Liver (tissue), 9 donors: ENCODE results near the gene SORCS2. TPM values are rescaled to one million over a fixed set of nuclear protein-coding genes. Genes with fewer than 3 reads are reported as not detected.

ENCODE experiments used
- DNase-seq: peaks from one replicate; pipeline ENCODE4 v3.0.0-alpha.2; 2017; ENCODE audit warnings: low spot score
- H3K27ac ChIP-seq, 2 donors: one replicate each; pipeline ENCODE4 v1.7.0; 2013; ENCODE audit warnings: inconsistent platforms in 2 of 2, low read length in 2 of 2, control low read depth in 1 of 2, low read depth in 1 of 2, mild to moderate bottlenecking in 1 of 2
- H3K27me3 ChIP-seq, 4 donors: one replicate each; pipeline versions ENCODE4 v1.6.1 to v1.7.0; 2013; ENCODE audit warnings: low read length in 3 of 4, inconsistent platforms in 1 of 4, mild to moderate bottlenecking in 1 of 4, moderate library complexity in 1 of 4; ENCODE audit not compliant: control insufficient read depth in 4 of 4, insufficient read depth in 4 of 4
- H3K36me3 ChIP-seq, 4 donors: one replicate each; pipeline versions ENCODE4 v1.6.1 to v1.7.0; 2013; ENCODE audit warnings: low read length in 3 of 4, mild to moderate bottlenecking in 3 of 4, low read depth in 1 of 4, moderate library complexity in 1 of 4; ENCODE audit not compliant: control insufficient read depth in 4 of 4, insufficient read depth in 3 of 4
- H3K4me1 ChIP-seq, 4 donors: one replicate each; pipeline versions ENCODE4 v1.6.1 to v1.7.0; 2013; ENCODE audit warnings: low read length in 3 of 4, mild to moderate bottlenecking in 3 of 4, moderate library complexity in 1 of 4; ENCODE audit not compliant: control insufficient read depth in 4 of 4, insufficient read depth in 4 of 4
- H3K4me3 ChIP-seq, 3 donors: one replicate each; pipeline versions ENCODE4 v1.6.1 to v1.7.0; 2013; ENCODE audit warnings: low read length in 3 of 3, control low read depth in 1 of 3, low read depth in 1 of 3, mild to moderate bottlenecking in 1 of 3
- H3K9ac ChIP-seq, 2 donors: one replicate each; pipeline ENCODE4 v1.7.0; 2013; ENCODE audit warnings: low read length in 2 of 2, mild to moderate bottlenecking in 2 of 2, moderate library complexity in 2 of 2, control low read depth in 1 of 2, low read depth in 1 of 2
- H3K9me3 ChIP-seq, 4 donors: one replicate each; pipeline versions ENCODE4 v1.6.1 to v1.7.0; 2013; ENCODE audit warnings: low read length in 3 of 4; ENCODE audit not compliant: control insufficient read depth in 4 of 4
- EGR1 ChIP-seq, 2 donors: IDR thresholded peaks; 2 replicates each; pipeline ENCODE4 v1.6.1; 2016 to 2018; ENCODE audit warnings: antibody characterized with exemption in 2 of 2, low read depth in 2 of 2
- FOXA1 ChIP-seq: IDR thresholded peaks from 2 replicates; pipeline ENCODE4 v1.6.1; 2016; ENCODE audit warnings: antibody characterized with exemption
- FOXA2 ChIP-seq: IDR thresholded peaks from 2 replicates; pipeline ENCODE4 v1.6.1; 2016; ENCODE audit warnings: antibody characterized with exemption
- HNF4A ChIP-seq, 2 donors: conservative IDR thresholded peaks; 2 replicates each; pipeline ENCODE4 v1.6.1; 2016; ENCODE audit warnings: antibody characterized with exemption in 2 of 2, mild to moderate bottlenecking in 2 of 2
- HNF4G ChIP-seq: IDR thresholded peaks from 2 replicates; pipeline ENCODE4 v1.6.1; 2016; ENCODE audit warnings: antibody characterized with exemption
- JUND ChIP-seq, 2 donors: IDR thresholded peaks; 2 replicates each; pipeline ENCODE4 v1.6.1; 2016; ENCODE audit warnings: antibody characterized with exemption in 2 of 2
- NR2F2 ChIP-seq: IDR thresholded peaks from 2 replicates; pipeline ENCODE4 v1.6.1; 2016; ENCODE audit warnings: antibody characterized with exemption
- RAD21 ChIP-seq, 2 donors: IDR thresholded peaks; 2 replicates each; pipeline ENCODE4 v1.6.1; 2016; ENCODE audit warnings: antibody characterized with exemption in 2 of 2, mild to moderate bottlenecking in 2 of 2
- RXRA ChIP-seq, 2 donors: IDR thresholded peaks; 2 replicates each; pipeline ENCODE4 v1.6.1; 2017 to 2018; ENCODE audit warnings: antibody characterized with exemption in 2 of 2, mild to moderate bottlenecking in 1 of 2
- SP1 ChIP-seq: IDR thresholded peaks from 2 replicates; pipeline ENCODE4 v1.6.1; 2018; ENCODE audit warnings: antibody characterized with exemption, mild to moderate bottlenecking
- TAF1 ChIP-seq: conservative IDR thresholded peaks from 2 replicates; pipeline ENCODE4 v1.6.1; 2016; ENCODE audit warnings: antibody characterized with exemption, mild to moderate bottlenecking
- YY1 ChIP-seq: IDR thresholded peaks from 2 replicates; pipeline ENCODE4 v1.6.1; 2016; ENCODE audit warnings: antibody characterized with exemption, mild to moderate bottlenecking
- WGBS: extraction: QIAGEN DNeasy Blood & Tissue Kit; methylation state at CpG from one replicate; pipeline ENCODE4 v1.1.7; 2013; 5-methylcytosine and 5-hydroxymethylcytosine counted together
- polyA plus RNA-seq, 2 donors: library from polyadenylated mRNA; stranded (reverse) in 1 of 2; unstranded in 1 of 2; fragments of 200-250 nt in 1 of 2; fragments of >200 nt in 1 of 2; fragmentation: Nextera tagmentation in 1 of 2; extraction: Ambion mirVana in 1 of 2; gene quantifications; one replicate each; pipeline versions ENCODE4 v1.2.1 to v1.2.3, GENCODE V29; 2013 to 2015
- total RNA-seq, 2 donors: library from RNA; depleted of rRNA; stranded (reverse); fragments of >200 nt; gene quantifications; one replicate each; pipeline ENCODE4 v1.2.3, GENCODE V29; 2014
- TF ChIP-seq, protein P1 (sequence below): IDR thresholded peaks from 2 replicates; pipeline ENCODE4 v1.6.1; 2016; ENCODE audit warnings: antibody characterized with exemption
- TF ChIP-seq, protein P2 (sequence below): fragments of 150-350 bp; IDR thresholded peaks from 2 replicates; pipeline ENCODE4 v1.5.1; 2017; ENCODE audit warnings: improper control_type of control experiment, low read depth, low read length; ENCODE audit not compliant: missing input control
- TF ChIP-seq, protein P3 (sequence below): IDR thresholded peaks from 2 replicates; pipeline ENCODE4 v1.6.1; 2016; ENCODE audit warnings: antibody characterized with exemption
- TF ChIP-seq, protein P4 (sequence below): IDR thresholded peaks from 2 replicates; pipeline ENCODE4 v1.6.1; 2016; ENCODE audit warnings: antibody characterized with exemption, mild to moderate bottlenecking
- TF ChIP-seq, protein P5 (sequence below): IDR thresholded peaks from 2 replicates; pipeline ENCODE4 v1.6.1; 2016; ENCODE audit warnings: antibody characterized with exemption
- donor health status: healthy.
- donor health status: healthy.
- donor health status: healthy.
- donor health status: healthy.
- donor health status: healthy.

SORCS2 gene
- total and polyA plus RNA-seq, 4 donors: 0.10 to 1.4 (median 0.92) TPM

DNA sequence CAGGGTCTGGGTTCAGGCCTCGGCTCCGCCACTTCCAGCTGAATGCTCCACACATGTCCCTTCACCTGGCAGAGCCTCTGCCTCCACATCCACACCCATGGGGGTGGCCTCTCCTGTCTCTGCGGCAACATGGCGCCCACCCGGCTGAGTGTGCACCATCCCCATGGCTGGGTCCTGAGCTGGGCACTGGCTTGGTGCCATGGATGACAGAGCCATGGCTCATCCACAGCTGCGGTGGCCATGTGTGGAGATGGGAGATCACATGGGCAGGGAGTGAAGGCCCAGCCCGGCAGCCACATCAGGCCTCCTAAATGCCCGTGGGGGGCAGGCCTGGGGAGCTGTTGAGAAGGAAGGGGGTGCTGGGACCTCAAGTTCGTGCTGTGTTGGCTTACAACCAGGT, 533.6 kb downstream of the SORCS2 start:
- TF ChIP-seq YY1 (no peak), RAD21 (IDR thresholded peaks at IDR 0.05) (no peak), JUND (IDR thresholded peaks at IDR 0.05) (no peak), SP1 (no peak), FOXA1 (no peak), EGR1 (IDR thresholded peaks at IDR 0.05; ENCODE audit: low read depth in 2 of 2) (no peak)
- TF ChIP-seq, protein P1, sequence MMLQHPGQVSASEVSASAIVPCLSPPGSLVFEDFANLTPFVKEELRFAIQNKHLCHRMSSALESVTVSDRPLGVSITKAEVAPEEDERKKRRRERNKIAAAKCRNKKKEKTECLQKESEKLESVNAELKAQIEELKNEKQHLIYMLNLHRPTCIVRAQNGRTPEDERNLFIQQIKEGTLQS: no peak
- TF ChIP-seq, protein P2, sequence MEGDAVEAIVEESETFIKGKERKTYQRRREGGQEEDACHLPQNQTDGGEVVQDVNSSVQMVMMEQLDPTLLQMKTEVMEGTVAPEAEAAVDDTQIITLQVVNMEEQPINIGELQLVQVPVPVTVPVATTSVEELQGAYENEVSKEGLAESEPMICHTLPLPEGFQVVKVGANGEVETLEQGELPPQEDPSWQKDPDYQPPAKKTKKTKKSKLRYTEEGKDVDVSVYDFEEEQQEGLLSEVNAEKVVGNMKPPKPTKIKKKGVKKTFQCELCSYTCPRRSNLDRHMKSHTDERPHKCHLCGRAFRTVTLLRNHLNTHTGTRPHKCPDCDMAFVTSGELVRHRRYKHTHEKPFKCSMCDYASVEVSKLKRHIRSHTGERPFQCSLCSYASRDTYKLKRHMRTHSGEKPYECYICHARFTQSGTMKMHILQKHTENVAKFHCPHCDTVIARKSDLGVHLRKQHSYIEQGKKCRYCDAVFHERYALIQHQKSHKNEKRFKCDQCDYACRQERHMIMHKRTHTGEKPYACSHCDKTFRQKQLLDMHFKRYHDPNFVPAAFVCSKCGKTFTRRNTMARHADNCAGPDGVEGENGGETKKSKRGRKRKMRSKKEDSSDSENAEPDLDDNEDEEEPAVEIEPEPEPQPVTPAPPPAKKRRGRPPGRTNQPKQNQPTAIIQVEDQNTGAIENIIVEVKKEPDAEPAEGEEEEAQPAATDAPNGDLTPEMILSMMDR: no peak
- TF ChIP-seq, protein P3, sequence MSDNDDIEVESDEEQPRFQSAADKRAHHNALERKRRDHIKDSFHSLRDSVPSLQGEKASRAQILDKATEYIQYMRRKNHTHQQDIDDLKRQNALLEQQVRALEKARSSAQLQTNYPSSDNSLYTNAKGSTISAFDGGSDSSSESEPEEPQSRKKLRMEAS: no peak
- DNase-seq: no peak
- WGBS: 92% methylated on average over 9 of the region's 9 CpGs

DNA sequence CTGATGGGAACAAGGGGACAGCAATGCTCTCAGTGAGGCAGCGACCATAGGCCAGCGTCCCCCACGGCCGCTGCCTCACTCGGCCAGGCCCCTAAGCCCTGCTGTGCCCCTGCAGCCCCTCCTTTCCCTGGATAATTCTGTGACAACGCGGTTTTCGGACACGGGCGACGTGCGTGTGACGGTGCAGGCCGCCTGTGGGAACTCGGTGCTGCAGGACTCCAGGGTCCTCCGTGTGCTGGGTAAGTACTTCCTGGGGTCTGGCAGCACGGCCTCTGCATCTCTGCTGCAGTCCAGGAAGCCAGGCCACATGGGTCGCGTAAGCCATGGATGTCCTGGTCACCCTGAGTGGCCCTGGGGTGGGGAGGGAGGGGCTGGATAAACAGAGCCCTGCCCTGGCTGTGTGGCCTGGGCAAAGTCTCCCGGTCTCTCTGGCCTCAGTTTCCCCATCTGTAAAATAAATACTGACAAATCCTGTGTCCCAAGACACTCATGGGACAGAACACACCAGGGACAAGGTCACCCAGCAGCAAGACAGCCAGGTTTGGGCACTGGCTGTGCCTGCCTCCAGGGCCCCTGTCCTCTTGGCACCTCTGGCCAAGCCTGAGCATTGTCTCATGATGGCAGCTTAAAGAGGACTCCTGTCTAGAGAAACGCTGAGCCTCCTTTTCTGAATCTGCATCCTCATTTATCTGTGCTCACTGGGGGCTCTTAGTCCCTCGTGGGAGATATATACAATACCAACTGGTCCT, 534.5 kb downstream of the SORCS2 start:
- no peaks in the 10 kb centered on the region for H3K9me3 ChIP-seq

More for the DNA sequence above, 533.6 kb downstream of the SORCS2 start:
- no peak overlapping the region for H3K4me3 ChIP-seq
- no peaks in the 10 kb centered on the region for H3K4me1 ChIP-seq
- no peaks in the 10 kb centered on the region for H3K27me3 ChIP-seq
- no peaks in the 10 kb centered on the region for H3K9me3 ChIP-seq
- H3K27ac ChIP-seq: no peak overlapping the region
- no peaks in the 10 kb centered on the region for H3K36me3 ChIP-seq
- H3K9ac ChIP-seq: no peak overlapping the region

DNA sequence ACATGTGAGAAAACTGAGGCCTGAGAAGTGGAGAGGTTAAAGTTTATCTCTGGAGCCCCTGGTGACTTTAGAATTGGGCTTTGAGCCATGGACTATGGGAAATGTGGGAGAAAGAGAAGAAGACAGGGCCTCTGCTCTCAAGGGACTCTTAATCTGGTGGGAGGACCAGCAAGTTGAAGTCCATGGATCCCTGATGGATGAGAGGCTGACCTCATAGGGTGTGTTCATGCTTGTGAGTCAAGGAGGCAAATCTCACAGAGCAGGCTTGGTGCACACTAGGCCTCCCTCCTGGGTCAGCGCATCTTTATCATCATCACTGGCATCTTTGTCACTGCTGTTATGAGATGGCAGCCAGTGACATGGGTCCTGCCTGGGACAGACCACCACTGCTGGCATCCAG, 535.4 kb downstream of the SORCS2 start:
- Histone ChIP-seq H3K27ac (no peak overlapping the region), H3K36me3 (no peaks in the 10 kb centered on the region), H3K4me3 (no peak overlapping the region), H3K9me3 (no peaks in the 10 kb centered on the region), H3K27me3 (no peaks in the 10 kb centered on the region), H3K4me1 (no peaks in the 10 kb centered on the region), H3K9ac (no peak overlapping the region)
- no peak for DNase-seq
- 100% methylated on average over 1 of the region's 1 CpG for WGBS
- TF ChIP-seq RAD21 (IDR thresholded peaks at IDR 0.05) (no peak), YY1 (no peak), RXRA (IDR thresholded peaks at IDR 0.05) (no peak), NR2F2 (no peak), EGR1 (IDR thresholded peaks at IDR 0.05; ENCODE audit: low read depth in 2 of 2) (no peak), FOXA2 (no peak), SP1 (no peak), JUND (IDR thresholded peaks at IDR 0.05) (no peak), TAF1 (no peak), HNF4G (no peak)
- TF ChIP-seq, protein P2: no peak
- TF ChIP-seq, protein P4, sequence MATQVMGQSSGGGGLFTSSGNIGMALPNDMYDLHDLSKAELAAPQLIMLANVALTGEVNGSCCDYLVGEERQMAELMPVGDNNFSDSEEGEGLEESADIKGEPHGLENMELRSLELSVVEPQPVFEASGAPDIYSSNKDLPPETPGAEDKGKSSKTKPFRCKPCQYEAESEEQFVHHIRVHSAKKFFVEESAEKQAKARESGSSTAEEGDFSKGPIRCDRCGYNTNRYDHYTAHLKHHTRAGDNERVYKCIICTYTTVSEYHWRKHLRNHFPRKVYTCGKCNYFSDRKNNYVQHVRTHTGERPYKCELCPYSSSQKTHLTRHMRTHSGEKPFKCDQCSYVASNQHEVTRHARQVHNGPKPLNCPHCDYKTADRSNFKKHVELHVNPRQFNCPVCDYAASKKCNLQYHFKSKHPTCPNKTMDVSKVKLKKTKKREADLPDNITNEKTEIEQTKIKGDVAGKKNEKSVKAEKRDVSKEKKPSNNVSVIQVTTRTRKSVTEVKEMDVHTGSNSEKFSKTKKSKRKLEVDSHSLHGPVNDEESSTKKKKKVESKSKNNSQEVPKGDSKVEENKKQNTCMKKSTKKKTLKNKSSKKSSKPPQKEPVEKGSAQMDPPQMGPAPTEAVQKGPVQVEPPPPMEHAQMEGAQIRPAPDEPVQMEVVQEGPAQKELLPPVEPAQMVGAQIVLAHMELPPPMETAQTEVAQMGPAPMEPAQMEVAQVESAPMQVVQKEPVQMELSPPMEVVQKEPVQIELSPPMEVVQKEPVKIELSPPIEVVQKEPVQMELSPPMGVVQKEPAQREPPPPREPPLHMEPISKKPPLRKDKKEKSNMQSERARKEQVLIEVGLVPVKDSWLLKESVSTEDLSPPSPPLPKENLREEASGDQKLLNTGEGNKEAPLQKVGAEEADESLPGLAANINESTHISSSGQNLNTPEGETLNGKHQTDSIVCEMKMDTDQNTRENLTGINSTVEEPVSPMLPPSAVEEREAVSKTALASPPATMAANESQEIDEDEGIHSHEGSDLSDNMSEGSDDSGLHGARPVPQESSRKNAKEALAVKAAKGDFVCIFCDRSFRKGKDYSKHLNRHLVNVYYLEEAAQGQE: no peak
- TF ChIP-seq, protein P5, sequence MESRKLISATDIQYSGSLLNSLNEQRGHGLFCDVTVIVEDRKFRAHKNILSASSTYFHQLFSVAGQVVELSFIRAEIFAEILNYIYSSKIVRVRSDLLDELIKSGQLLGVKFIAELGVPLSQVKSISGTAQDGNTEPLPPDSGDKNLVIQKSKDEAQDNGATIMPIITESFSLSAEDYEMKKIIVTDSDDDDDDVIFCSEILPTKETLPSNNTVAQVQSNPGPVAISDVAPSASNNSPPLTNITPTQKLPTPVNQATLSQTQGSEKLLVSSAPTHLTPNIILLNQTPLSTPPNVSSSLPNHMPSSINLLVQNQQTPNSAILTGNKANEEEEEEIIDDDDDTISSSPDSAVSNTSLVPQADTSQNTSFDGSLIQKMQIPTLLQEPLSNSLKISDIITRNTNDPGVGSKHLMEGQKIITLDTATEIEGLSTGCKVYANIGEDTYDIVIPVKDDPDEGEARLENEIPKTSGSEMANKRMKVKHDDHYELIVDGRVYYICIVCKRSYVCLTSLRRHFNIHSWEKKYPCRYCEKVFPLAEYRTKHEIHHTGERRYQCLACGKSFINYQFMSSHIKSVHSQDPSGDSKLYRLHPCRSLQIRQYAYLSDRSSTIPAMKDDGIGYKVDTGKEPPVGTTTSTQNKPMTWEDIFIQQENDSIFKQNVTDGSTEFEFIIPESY: no peak
- TF ChIP-seq, protein P3: no peak

More for the DNA sequence above, 534.5 kb downstream of the SORCS2 start:
- Histone ChIP-seq H3K4me3 (no peak overlapping the region), H3K9ac (no peak overlapping the region), H3K36me3 (no peaks in the 10 kb centered on the region), H3K27me3 (no peaks in the 10 kb centered on the region), H3K4me1 (no peaks in the 10 kb centered on the region), H3K27ac (no peak overlapping the region)
- no peak for TF ChIP-seq HNF4A (conservative IDR thresholded peaks at IDR 0.05)
- DNase-seq: no peak
- WGBS: 88% methylated on average over 22 of the region's 22 CpGs
